Choroid plexus epithelial cell (primary cell): ENCODE results near the gene IFNLR1.

ENCODE experiments used
- DNase-seq: peaks from one replicate; pipeline ENCODE4 v3.0.0-alpha.2; 2010; ENCODE audit warnings: low read depth
- H3K4me3 ChIP-seq: 2 replicates; pipeline ENCODE4 v1.5.1; 2011; ENCODE audit warnings: low read depth, mild to moderate bottlenecking, control low read depth, low read length, moderate library complexity
- TF ChIP-seq, protein P1 (sequence below): conservative IDR thresholded peaks from 2 replicates; pipeline ENCODE4 v1.5.1; 2011; ENCODE audit warnings: low read depth, mild to moderate bottlenecking, control low read depth, inconsistent platforms, low read length, moderate library complexity

The IFNLR1 gene

DNA sequence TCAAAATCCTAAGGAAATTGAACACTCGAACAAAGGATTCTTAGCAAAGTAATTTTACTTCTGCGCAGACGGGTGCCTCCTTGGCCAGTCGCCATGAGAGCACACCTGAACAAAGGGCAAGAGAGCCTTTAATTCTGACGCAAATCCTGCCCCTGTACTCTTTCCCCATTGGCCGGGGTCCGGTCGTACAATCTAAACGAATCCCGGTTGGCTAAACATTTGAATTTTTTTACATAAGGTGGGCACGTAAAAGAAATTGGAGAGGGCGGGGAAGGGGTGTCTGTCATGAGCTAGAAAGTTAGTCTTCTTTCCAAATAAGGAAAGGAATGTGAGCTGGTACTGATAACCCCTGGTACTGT is 35.9 kb downstream of the IFNLR1 start:
- no peak for DNase-seq
- TF ChIP-seq, protein P1, sequence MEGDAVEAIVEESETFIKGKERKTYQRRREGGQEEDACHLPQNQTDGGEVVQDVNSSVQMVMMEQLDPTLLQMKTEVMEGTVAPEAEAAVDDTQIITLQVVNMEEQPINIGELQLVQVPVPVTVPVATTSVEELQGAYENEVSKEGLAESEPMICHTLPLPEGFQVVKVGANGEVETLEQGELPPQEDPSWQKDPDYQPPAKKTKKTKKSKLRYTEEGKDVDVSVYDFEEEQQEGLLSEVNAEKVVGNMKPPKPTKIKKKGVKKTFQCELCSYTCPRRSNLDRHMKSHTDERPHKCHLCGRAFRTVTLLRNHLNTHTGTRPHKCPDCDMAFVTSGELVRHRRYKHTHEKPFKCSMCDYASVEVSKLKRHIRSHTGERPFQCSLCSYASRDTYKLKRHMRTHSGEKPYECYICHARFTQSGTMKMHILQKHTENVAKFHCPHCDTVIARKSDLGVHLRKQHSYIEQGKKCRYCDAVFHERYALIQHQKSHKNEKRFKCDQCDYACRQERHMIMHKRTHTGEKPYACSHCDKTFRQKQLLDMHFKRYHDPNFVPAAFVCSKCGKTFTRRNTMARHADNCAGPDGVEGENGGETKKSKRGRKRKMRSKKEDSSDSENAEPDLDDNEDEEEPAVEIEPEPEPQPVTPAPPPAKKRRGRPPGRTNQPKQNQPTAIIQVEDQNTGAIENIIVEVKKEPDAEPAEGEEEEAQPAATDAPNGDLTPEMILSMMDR: no peak
- no peak overlapping the region for H3K4me3 ChIP-seq

DNA sequence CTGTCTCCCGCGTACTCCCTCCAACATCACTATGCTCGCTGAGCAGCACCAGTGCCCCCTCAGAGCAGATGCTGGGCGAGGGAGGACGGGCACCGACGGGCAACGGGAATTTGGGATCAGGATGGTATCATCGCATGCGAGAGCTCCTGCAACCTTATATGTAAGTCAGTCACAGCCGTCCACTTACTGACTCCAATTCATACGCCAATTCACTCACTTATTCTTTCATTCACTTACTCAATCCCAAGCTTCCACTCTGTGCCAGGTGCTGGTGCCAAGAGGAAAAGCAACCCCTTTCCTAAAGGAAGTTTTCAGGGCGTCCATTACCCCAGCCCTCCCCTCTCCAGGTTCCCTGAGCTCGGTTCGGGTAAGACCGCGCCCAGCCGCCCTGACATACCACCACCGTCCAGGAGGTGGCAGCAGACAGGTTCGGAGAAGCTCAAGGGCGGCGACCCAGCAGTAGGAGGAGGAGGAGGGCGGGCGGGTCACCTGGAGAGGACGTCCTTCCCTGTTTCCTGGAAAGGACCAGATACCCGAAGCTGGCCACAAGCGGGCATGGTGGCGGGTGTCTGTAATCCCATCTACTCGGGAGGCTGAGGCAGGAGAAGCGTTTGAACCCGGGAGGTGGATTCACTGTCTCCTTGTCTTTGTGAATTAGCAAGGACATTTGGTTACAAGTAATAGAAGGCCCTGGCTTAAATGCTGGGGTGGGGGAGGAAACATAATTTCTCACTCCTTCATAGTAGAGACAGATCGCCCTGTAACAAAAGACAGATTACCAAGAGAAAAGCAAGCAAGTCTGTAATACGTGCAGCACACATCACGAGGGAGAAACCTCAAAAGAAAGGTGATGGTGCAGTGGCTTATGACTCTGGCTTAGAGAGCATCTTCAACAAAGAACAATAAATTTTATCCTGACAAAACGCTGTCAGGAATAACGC is 36.6 kb downstream of the IFNLR1 start:
- peak; percentile 83 for DNase-seq
- peak overlapping the region; percentile 18 for H3K4me3 ChIP-seq
- TF ChIP-seq, protein P1: peak; percentile 83

DNA sequence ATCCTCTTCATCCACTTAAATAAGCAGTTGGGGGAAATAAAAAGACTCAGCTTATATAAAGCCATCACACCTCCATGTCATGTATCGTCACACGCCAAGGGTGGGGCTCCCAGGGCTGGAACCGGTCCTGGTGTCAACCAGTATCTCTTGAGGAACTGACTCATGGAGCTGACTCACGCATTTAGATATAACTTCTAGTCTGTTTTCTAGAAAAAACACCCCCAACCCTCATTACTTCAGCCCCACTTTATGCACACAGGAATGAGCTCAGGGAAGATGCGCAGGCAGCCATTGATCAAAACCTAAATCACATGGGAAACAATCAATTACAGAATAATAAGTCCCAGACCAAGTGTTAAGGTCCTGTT is 37.2 kb downstream of the IFNLR1 start:
- peak; percentile 51 for DNase-seq
- TF ChIP-seq, protein P1: no peak
- H3K4me3 ChIP-seq: no peak overlapping the region

DNA sequence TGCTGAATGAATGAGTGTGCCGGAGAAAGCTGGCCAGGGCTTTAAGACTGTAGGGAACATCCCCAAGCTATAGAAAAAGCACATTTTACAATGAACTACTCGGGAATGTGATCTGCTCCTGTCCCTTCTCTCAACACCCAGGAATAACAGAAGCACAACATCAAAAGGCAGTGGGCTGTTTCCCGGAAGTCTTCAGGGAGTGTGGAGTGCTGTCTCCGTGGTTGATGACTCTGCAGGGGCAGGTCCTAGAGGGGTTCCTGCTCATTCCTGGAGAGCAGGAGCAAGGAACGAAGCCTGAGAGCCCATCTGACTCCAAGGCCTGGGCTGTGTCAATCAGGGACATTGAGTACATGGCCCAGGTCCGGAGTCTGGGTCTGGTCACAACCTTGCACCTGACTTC is 39.3 kb downstream of the IFNLR1 start:
- H3K4me3 ChIP-seq: no peak overlapping the region
- no peak for DNase-seq
- TF ChIP-seq, protein P1: no peak

DNA sequence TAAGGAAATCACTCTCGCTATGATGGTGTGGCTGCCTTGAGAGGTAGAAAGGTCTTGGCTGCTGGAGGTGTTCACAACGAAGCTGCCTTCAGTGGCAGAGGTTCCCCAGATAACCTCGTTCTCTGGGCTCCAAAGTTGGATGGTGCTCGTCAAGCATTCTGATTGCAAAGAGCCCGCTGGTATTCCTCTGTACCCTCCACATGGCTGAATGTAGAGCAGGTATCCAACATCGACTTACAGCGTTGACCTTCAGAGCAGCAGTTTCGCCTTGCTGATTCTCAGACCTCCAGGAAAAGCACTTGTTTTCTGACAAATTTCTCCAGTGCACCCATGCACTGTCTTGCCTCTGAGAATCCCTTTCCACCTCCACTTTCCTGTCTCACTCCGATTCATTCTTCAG is 39.9 kb downstream of the IFNLR1 start:
- no peak overlapping the region for H3K4me3 ChIP-seq
- TF ChIP-seq, protein P1: no peak
- no peak for DNase-seq

DNA sequence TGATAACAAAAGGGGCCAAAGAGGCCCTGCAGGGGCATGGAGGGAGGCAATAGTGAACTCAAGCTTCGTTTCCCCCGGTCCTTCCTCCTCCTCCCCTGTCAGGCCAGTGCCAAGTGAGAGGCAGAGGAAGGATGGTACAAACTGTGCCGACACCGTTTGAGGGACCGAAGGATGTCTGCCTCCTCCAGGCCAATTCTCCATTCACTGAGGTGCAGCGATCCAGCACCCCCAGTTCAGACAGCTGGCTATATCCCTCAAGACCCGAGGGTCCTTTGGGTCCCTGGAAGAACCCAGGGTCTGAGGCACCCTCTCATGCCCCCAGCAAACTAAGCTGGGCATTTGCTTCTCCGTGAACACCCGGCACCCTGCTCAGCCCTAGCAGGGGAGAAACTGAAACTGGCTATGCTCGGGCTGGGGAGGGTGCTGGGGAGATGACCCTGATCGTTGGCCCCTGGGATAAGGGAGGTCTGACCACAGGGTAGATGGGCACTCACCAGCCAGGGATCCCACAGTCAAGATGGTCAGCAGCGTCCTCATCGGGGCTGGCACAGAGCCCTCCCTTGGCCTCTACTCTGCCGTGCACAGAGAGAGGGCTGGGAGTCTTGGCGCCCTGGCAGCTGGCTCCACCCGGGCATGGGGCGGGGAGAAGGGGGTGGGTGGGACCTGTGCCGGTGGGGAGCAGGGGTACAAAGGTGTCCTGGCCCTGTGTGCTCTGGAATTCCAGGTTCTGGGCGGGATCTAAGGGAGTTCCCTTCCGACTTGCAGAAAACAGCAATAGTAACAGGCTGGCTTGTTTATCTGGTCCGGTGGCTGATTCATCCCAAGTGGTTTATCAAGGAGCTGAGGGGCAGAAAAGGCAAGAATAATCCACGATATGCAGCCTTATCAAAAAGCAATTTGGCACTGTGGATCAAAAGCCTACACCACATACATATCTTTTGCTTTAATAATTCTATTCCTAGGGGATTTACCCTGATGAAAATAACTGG is 44.2 kb downstream of the IFNLR1 start, which contains the start of gene IL22RA1:
Gene IL22RA1, minus strand, starts transcription at position 595 of the 989 bp plus-strand sequence. Its CDS starts 58 bp downstream, at position 537.
- DNase-seq: no peak

More for the DNA sequence above, 44.2 kb downstream of the IFNLR1 start, which contains the start of gene IL22RA1:
- H3K4me3 ChIP-seq: no peak within 1 kb of the TSS
- TF ChIP-seq, protein P1: no peak
